GM23338 (cell line): ENCODE results near the gene SPTB. TPM values are rescaled to one million over a fixed set of nuclear protein-coding genes. Genes with fewer than 3 reads are reported as not detected.

ENCODE experiments used
- ATAC-seq: fragments of 200-7000 bp; cut with Tn5 transposase; 3 replicates; pipeline ENCODE4 v1.9.1; 2020
- DNase-seq: peaks from one replicate; pipeline ENCODE4 v3.0.0-alpha.2; 2015; ENCODE audit warnings: low spot score
- H2AFZ ChIP-seq: fragments of 200-600 bp; sonication (generic); 2 replicates; pipeline ENCODE4 v1.8.0; 2016; ENCODE audit warnings: antibody characterized with exemption, mild to moderate bottlenecking, moderate library complexity
- H3F3A ChIP-seq: fragments of 200-600 bp; sonication (generic); replicated peaks from 2 replicates; pipeline ENCODE4 v1.8.0; 2017; ENCODE audit warnings: antibody characterized with exemption, mixed run types, low read depth
- H3K27ac ChIP-seq: fragments of 200-600 bp; sonication (generic); 2 replicates; pipeline ENCODE4 v1.6.1; 2016; ENCODE audit warnings: low read depth
- H3K27me3 ChIP-seq: fragments of 200-600 bp; sonication (generic); 2 replicates; pipeline ENCODE4 v1.8.0; 2016; ENCODE audit warnings: mild to moderate bottlenecking, mixed run types, moderate library complexity; ENCODE audit not compliant: insufficient read depth
- H3K36me3 ChIP-seq: fragments of 200-600 bp; sonication (generic); 2 replicates; pipeline ENCODE4 v1.8.0; 2016; ENCODE audit warnings: mild to moderate bottlenecking; ENCODE audit not compliant: insufficient read depth
- H3K4me1 ChIP-seq: fragments of 200-600 bp; sonication (generic); 2 replicates; pipeline ENCODE4 v1.8.0; 2016; ENCODE audit warnings: mild to moderate bottlenecking, moderate library complexity; ENCODE audit not compliant: insufficient read depth
- H3K4me2 ChIP-seq: fragments of 200-600 bp; sonication (generic); 2 replicates; pipeline ENCODE4 v1.7.1; 2017; ENCODE audit warnings: mixed run types
- H3K4me3 ChIP-seq: fragments of 200-600 bp; sonication (generic); 2 replicates; pipeline ENCODE4 v1.6.1; 2016; ENCODE audit warnings: mixed run types
- H3K79me2 ChIP-seq: fragments of 200-600 bp; sonication (generic); replicated peaks from 2 replicates; pipeline ENCODE4 v1.8.0; 2017; ENCODE audit warnings: mild to moderate bottlenecking; ENCODE audit not compliant: insufficient read depth
- H3K9me2 ChIP-seq: fragments of 200-600 bp; sonication (generic); 2 replicates; pipeline ENCODE4 v1.8.0; 2017; ENCODE audit not compliant: insufficient read depth
- H4K20me1 ChIP-seq: fragments of 200-600 bp; sonication (generic); replicated peaks from 2 replicates; pipeline ENCODE4 v1.8.0; 2017; ENCODE audit warnings: mild to moderate bottlenecking; ENCODE audit not compliant: insufficient read depth
- H3K27ac Mint-ChIP-seq: 2 replicates; pipeline ENCODE4 v1.8.0; 2020; ENCODE audit warnings: inconsistent platforms, mild to moderate bottlenecking, moderate library complexity, mixed read lengths
- H3K27me3 Mint-ChIP-seq: 3 replicates; pipeline ENCODE4 v1.8.0; 2022; ENCODE audit warnings: low read depth, mild to moderate bottlenecking, moderate library complexity, mixed read lengths, inconsistent platforms; ENCODE audit not compliant: insufficient read depth, poor library complexity
- H3K36me3 Mint-ChIP-seq: 3 replicates; pipeline ENCODE4 v1.8.0; 2021; ENCODE audit warnings: low read depth, mild to moderate bottlenecking, inconsistent platforms, moderate library complexity, mixed read lengths
- H3K4me1 Mint-ChIP-seq: 3 replicates; pipeline ENCODE4 v1.8.0; 2020; ENCODE audit warnings: mild to moderate bottlenecking, inconsistent platforms, mixed read lengths
- H3K4me3 Mint-ChIP-seq: 3 replicates; pipeline ENCODE4 v1.8.0; 2021; ENCODE audit warnings: moderate library complexity, mild to moderate bottlenecking, inconsistent platforms, mixed read lengths
- H3K9me3 Mint-ChIP-seq: 3 replicates; pipeline ENCODE4 v1.8.0; 2020; ENCODE audit warnings: moderate library complexity, mild to moderate bottlenecking, inconsistent platforms, mixed read lengths
- EZH2 ChIP-seq: fragments of 200-600 bp; sonication (generic); IDR thresholded peaks from one replicate; pipeline ENCODE4 v1.8.0; 2017; ENCODE audit warnings: antibody characterized with exemption, mild to moderate bottlenecking, low read depth; ENCODE audit not compliant: unreplicated experiment
- EZH2phosphoT487 ChIP-seq: fragments of 200-600 bp; sonication (generic); IDR thresholded peaks from one replicate; pipeline ENCODE4 v1.8.1; 2018; ENCODE audit warnings: antibody characterized with exemption; ENCODE audit not compliant: unreplicated experiment
- JUNB ChIP-seq: IDR thresholded peaks from one replicate; pipeline ENCODE4 v1.6.1; 2016; ENCODE audit warnings: antibody characterized with exemption; ENCODE audit not compliant: unreplicated experiment
- NANOG ChIP-seq: IDR thresholded peaks from 2 replicates; pipeline ENCODE4 v1.6.1; 2016; ENCODE audit warnings: antibody characterized with exemption, borderline replicate concordance
- POLR2AphosphoS5 ChIP-seq: IDR thresholded peaks from 2 replicates; pipeline ENCODE4 v1.6.1; 2016; ENCODE audit warnings: antibody characterized with exemption, low read depth
- STAT1 ChIP-seq: IDR thresholded peaks from one replicate; pipeline ENCODE4 v1.6.1; 2016; ENCODE audit warnings: antibody characterized with exemption; ENCODE audit not compliant: unreplicated experiment
- ZNF114 ChIP-seq: fragments of 250-450 bp; sonication (Bioruptor Pico); IDR thresholded peaks from 2 replicates; pipeline ENCODE4 v1.5.0; 2020; ENCODE audit warnings: mild to moderate bottlenecking, moderate library complexity
- polyA plus RNA-seq: library from polyadenylated mRNA; unstranded; fragments of >200 nt; fragmentation: Nextera tagmentation; extraction: Ambion mirVana; gene quantifications from 2 replicates; pipeline ENCODE4 v1.2.1, GENCODE V29; 2016
- total RNA-seq: library from RNA; depleted of rRNA; stranded (reverse); fragments of >200 nt; shearing (Covaris generic); gene quantifications from 2 replicates; pipeline ENCODE4 v1.2.3, GENCODE V29; 2014
- TF ChIP-seq, protein P1 (sequence below): IDR thresholded peaks from 2 replicates; pipeline ENCODE4 v1.6.1; 2016; ENCODE audit warnings: antibody characterized with exemption
- TF ChIP-seq, protein P2 (sequence below): IDR thresholded peaks from one replicate; pipeline ENCODE4 v1.6.1; 2018; ENCODE audit warnings: antibody characterized with exemption; ENCODE audit not compliant: unreplicated experiment
- TF ChIP-seq, protein P3 (sequence below): fragments of 250-450 bp; sonication (Bioruptor Pico); IDR thresholded peaks from 2 replicates; pipeline ENCODE4 v1.5.0; 2020; ENCODE audit warnings: mild to moderate bottlenecking, moderate library complexity
- TF ChIP-seq, protein P4 (sequence below), 2 experiments: fragments of 200-600 bp in 1 of 2; sonication (generic) in 1 of 2; conservative IDR thresholded peaks; 2 replicates each; pipeline versions ENCODE4 v1.5.1 to v1.6.1; 2016 to 2017; ENCODE audit warnings: antibody characterized with exemption in 2 of 2, low read depth in 2 of 2, mild to moderate bottlenecking in 2 of 2, moderate library complexity in 1 of 2

The SPTB gene
- total and polyA plus RNA-seq, 2 experiments from 2014 or later: 1.1 to 1.9 TPM

DNA sequence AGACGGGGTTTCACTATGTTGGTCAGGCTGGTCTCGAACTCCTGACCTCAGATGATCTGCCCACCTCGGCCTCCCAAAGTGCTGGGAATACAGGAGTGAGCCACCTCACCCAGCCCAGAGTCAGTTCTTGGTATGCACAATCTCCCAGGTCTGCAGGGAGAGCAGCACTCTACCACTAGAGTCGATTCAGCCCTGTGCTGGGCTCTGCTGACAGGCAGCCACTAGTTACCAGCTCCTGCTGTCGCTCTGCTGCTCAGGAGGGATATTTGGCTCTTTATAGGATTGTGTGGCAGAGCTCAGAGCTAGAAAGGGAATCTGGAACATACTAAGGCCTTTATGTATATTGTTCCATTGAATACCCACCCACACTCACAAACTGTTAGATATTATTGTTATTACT lies 44.3 kb downstream of the SPTB start:
- Histone ChIP-seq H3F3A (no peaks in the 10 kb centered on the region), H3K79me2 (no peaks in the 10 kb centered on the region), H4K20me1 (no peaks in the 10 kb centered on the region; the same call in 1 of the 2 replicates), H3K4me1 (no peaks in the 10 kb centered on the region), H3K36me3 (no peaks in the 10 kb centered on the region), H2AFZ (no peak overlapping the region), H3K9me2 (0 out of 2 replicates have a peak, but pooled peaks cover 4% of the 10 kb centered on the region), H3K27ac (no peak overlapping the region), H3K27me3 (no peaks in the 10 kb centered on the region), H3K4me3 (no peak overlapping the region), H3K4me2 (no peak overlapping the region)
- no peak overlapping the region for H3K4me3 Mint-ChIP-seq
- no peak overlapping the region for H3K27ac Mint-ChIP-seq
- ATAC-seq (peak; percentile 66), DNase-seq (no peak)
- no peaks in the 10 kb centered on the region for H3K27me3 Mint-ChIP-seq
- H3K9me3 Mint-ChIP-seq: no peaks in the 10 kb centered on the region
- H3K36me3 Mint-ChIP-seq: no peaks in the 10 kb centered on the region
- TF ChIP-seq, protein P1, sequence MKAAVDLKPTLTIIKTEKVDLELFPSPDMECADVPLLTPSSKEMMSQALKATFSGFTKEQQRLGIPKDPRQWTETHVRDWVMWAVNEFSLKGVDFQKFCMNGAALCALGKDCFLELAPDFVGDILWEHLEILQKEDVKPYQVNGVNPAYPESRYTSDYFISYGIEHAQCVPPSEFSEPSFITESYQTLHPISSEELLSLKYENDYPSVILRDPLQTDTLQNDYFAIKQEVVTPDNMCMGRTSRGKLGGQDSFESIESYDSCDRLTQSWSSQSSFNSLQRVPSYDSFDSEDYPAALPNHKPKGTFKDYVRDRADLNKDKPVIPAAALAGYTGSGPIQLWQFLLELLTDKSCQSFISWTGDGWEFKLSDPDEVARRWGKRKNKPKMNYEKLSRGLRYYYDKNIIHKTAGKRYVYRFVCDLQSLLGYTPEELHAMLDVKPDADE: no peak
- TF ChIP-seq, protein P2, sequence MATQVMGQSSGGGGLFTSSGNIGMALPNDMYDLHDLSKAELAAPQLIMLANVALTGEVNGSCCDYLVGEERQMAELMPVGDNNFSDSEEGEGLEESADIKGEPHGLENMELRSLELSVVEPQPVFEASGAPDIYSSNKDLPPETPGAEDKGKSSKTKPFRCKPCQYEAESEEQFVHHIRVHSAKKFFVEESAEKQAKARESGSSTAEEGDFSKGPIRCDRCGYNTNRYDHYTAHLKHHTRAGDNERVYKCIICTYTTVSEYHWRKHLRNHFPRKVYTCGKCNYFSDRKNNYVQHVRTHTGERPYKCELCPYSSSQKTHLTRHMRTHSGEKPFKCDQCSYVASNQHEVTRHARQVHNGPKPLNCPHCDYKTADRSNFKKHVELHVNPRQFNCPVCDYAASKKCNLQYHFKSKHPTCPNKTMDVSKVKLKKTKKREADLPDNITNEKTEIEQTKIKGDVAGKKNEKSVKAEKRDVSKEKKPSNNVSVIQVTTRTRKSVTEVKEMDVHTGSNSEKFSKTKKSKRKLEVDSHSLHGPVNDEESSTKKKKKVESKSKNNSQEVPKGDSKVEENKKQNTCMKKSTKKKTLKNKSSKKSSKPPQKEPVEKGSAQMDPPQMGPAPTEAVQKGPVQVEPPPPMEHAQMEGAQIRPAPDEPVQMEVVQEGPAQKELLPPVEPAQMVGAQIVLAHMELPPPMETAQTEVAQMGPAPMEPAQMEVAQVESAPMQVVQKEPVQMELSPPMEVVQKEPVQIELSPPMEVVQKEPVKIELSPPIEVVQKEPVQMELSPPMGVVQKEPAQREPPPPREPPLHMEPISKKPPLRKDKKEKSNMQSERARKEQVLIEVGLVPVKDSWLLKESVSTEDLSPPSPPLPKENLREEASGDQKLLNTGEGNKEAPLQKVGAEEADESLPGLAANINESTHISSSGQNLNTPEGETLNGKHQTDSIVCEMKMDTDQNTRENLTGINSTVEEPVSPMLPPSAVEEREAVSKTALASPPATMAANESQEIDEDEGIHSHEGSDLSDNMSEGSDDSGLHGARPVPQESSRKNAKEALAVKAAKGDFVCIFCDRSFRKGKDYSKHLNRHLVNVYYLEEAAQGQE: no peak
- TF ChIP-seq EZH2 (no peak), STAT1 (no peak), NANOG (no peak), JUNB (no peak), ZNF114 (CRISPR knock-in tag) (no peak), EZH2phosphoT487 (no peak), POLR2AphosphoS5 (no peak)
- TF ChIP-seq, protein P3, sequence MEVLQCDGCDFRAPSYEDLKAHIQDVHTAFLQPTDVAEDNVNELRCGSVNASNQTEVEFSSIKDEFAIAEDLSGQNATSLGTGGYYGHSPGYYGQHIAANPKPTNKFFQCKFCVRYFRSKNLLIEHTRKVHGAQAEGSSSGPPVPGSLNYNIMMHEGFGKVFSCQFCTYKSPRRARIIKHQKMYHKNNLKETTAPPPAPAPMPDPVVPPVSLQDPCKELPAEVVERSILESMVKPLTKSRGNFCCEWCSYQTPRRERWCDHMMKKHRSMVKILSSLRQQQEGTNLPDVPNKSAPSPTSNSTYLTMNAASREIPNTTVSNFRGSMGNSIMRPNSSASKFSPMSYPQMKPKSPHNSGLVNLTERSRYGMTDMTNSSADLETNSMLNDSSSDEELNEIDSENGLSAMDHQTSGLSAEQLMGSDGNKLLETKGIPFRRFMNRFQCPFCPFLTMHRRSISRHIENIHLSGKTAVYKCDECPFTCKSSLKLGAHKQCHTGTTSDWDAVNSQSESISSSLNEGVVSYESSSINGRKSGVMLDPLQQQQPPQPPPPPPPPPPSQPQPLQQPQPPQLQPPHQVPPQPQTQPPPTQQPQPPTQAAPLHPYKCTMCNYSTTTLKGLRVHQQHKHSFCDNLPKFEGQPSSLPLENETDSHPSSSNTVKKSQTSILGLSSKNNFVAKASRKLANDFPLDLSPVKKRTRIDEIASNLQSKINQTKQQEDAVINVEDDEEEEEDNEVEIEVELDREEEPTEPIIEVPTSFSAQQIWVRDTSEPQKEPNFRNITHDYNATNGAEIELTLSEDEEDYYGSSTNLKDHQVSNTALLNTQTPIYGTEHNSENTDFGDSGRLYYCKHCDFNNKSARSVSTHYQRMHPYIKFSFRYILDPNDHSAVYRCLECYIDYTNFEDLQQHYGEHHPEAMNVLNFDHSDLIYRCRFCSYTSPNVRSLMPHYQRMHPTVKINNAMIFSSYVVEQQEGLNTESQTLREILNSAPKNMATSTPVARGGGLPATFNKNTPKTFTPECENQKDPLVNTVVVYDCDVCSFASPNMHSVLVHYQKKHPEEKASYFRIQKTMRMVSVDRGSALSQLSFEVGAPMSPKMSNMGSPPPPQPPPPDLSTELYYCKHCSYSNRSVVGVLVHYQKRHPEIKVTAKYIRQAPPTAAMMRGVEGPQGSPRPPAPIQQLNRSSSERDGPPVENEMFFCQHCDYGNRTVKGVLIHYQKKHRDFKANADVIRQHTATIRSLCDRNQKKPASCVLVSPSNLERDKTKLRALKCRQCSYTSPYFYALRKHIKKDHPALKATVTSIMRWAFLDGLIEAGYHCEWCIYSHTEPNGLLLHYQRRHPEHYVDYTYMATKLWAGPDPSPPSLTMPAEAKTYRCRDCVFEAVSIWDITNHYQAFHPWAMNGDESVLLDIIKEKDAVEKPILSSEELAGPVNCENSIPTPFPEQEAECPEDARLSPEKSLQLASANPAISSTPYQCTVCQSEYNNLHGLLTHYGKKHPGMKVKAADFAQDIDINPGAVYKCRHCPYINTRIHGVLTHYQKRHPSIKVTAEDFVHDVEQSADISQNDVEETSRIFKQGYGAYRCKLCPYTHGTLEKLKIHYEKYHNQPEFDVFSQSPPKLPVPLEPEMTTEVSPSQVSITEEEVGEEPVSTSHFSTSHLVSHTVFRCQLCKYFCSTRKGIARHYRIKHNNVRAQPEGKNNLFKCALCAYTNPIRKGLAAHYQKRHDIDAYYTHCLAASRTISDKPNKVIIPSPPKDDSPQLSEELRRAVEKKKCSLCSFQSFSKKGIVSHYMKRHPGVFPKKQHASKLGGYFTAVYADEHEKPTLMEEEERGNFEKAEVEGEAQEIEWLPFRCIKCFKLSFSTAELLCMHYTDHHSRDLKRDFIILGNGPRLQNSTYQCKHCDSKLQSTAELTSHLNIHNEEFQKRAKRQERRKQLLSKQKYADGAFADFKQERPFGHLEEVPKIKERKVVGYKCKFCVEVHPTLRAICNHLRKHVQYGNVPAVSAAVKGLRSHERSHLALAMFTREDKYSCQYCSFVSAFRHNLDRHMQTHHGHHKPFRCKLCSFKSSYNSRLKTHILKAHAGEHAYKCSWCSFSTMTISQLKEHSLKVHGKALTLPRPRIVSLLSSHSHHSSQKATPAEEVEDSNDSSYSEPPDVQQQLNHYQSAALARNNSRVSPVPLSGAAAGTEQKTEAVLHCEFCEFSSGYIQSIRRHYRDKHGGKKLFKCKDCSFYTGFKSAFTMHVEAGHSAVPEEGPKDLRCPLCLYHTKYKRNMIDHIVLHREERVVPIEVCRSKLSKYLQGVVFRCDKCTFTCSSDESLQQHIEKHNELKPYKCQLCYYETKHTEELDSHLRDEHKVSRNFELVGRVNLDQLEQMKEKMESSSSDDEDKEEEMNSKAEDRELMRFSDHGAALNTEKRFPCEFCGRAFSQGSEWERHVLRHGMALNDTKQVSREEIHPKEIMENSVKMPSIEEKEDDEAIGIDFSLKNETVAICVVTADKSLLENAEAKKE (CRISPR knock-in tag): no peak
- TF ChIP-seq, protein P4, sequence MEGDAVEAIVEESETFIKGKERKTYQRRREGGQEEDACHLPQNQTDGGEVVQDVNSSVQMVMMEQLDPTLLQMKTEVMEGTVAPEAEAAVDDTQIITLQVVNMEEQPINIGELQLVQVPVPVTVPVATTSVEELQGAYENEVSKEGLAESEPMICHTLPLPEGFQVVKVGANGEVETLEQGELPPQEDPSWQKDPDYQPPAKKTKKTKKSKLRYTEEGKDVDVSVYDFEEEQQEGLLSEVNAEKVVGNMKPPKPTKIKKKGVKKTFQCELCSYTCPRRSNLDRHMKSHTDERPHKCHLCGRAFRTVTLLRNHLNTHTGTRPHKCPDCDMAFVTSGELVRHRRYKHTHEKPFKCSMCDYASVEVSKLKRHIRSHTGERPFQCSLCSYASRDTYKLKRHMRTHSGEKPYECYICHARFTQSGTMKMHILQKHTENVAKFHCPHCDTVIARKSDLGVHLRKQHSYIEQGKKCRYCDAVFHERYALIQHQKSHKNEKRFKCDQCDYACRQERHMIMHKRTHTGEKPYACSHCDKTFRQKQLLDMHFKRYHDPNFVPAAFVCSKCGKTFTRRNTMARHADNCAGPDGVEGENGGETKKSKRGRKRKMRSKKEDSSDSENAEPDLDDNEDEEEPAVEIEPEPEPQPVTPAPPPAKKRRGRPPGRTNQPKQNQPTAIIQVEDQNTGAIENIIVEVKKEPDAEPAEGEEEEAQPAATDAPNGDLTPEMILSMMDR (conservative IDR thresholded peaks at IDR 0.05; ENCODE audit: low read depth in 2 of 2): no peak
- no peaks in the 10 kb centered on the region for H3K4me1 Mint-ChIP-seq
